Measurements from ENCODE around the gene RAMACL. TPM values are rescaled to one million over a fixed set of nuclear protein-coding genes. Genes with fewer than 3 reads are reported as not detected.
"Not testable (repeated sequence)": the region's sequence is repeated elsewhere in the genome, so short reads cannot be mapped to it uniquely, and the experiment has no call there.

The RAMACL gene
- total RNA-seq, result 0.70 and 0.98 TPM in 2 replicates
- long read RNA-seq, result 0 reads

- no peak for DNase-seq (ENCODE audit: low read depth, low spot score)
These were observed at the start of gene RAMACL for GRCh38 chr6:166586424-166587156. TSS of gene RAMACL (minus strand) at chr6:166586678. CDS start at chr6:166586477, 201 bp downstream.

GRCh38 chr6:166635013-166635970, 48.8 kb upstream of the RAMACL start:
- H3K9me3 Mint-ChIP-seq, result no peaks in the 10 kb centered on the region
- DNase-seq (ENCODE audit: low read depth, low spot score), result no peak
- H3K27me3 Mint-ChIP-seq (ENCODE audit: low read depth), result no peaks in the 10 kb centered on the region
- TF ChIP-seq CTCF (conservative IDR thresholded peaks at IDR 0.05), result no peak
- peaks cover 11% of the 10 kb centered on the region for H3K4me1 Mint-ChIP-seq
- H3K27ac Mint-ChIP-seq (ENCODE audit: unreplicated experiment), result no peak overlapping the region
- H3K4me3 Mint-ChIP-seq, result no peak overlapping the region
- peaks cover 3% of the 10 kb centered on the region for H3K36me3 Mint-ChIP-seq (ENCODE audit: low read depth)

More at GRCh38 chr6:166586424-166587156, at the start of gene RAMACL:
- no peak for TF ChIP-seq CTCF (conservative IDR thresholded peaks at IDR 0.05)
- H3K36me3 Mint-ChIP-seq (ENCODE audit: low read depth), result peaks cover 3% of the 10 kb centered on the region
- H3K27ac Mint-ChIP-seq (ENCODE audit: unreplicated experiment), result no peak within 1 kb of the TSS
- H3K9me3 Mint-ChIP-seq, result peaks cover 2% of the 10 kb centered on the region
- peaks cover 25% of the 10 kb centered on the region for H3K4me1 Mint-ChIP-seq
- no peaks in the 10 kb centered on the region for H3K27me3 Mint-ChIP-seq (ENCODE audit: low read depth)
- no peak within 1 kb of the TSS for H3K4me3 Mint-ChIP-seq

- H3K9me3 Mint-ChIP-seq; H3K4me3 Mint-ChIP-seq; H3K27ac Mint-ChIP-seq (ENCODE audit: unreplicated experiment); H3K36me3 Mint-ChIP-seq (ENCODE audit: low read depth); DNase-seq (ENCODE audit: low read depth, low spot score); H3K27me3 Mint-ChIP-seq (ENCODE audit: low read depth): not testable (repeated sequence)
- H3K4me1 Mint-ChIP-seq, result peaks cover 17% of the 10 kb centered on the region
These were observed 48.1 kb upstream of the RAMACL start for GRCh38 chr6:166634581-166634980.

- Mint-ChIP-seq H3K9me3 (no peaks in the 10 kb centered on the region), H3K27me3 (ENCODE audit: low read depth) (no peaks in the 10 kb centered on the region), H3K4me1 (peaks cover 23% of the 10 kb centered on the region), H3K36me3 (ENCODE audit: low read depth) (no peaks in the 10 kb centered on the region), H3K4me3 (peak overlapping the region; percentile 2), H3K27ac (ENCODE audit: unreplicated experiment) (peak overlapping the region; percentile 83)
- no peak for TF ChIP-seq CTCF (conservative IDR thresholded peaks at IDR 0.05)
- DNase-seq (ENCODE audit: low read depth, low spot score), result no peak
These were observed 47.5 kb upstream of the RAMACL start for GRCh38 chr6:166633732-166634535.

- no peak for DNase-seq (ENCODE audit: low read depth, low spot score)
- no peaks in the 10 kb centered on the region for H3K36me3 Mint-ChIP-seq (ENCODE audit: low read depth)
- H3K27ac Mint-ChIP-seq (ENCODE audit: unreplicated experiment), result no peak overlapping the region
- no peaks in the 10 kb centered on the region for H3K9me3 Mint-ChIP-seq
- H3K27me3 Mint-ChIP-seq (ENCODE audit: low read depth), result no peaks in the 10 kb centered on the region
- H3K4me1 Mint-ChIP-seq, result peaks cover 34% of the 10 kb centered on the region
- no peak for TF ChIP-seq CTCF (conservative IDR thresholded peaks at IDR 0.05)
- no peak overlapping the region for H3K4me3 Mint-ChIP-seq
These were observed 46.3 kb upstream of the RAMACL start for GRCh38 chr6:166632731-166633130.

Data from neural crest cell (in vitro differentiated cells).